Naive thymus-derived CD4-positive, alpha-beta T cell (primary cell): ENCODE results near the gene PTH2. TPM values are rescaled to one million over a fixed set of nuclear protein-coding genes. Genes with fewer than 3 reads are reported as not detected.

ENCODE experiments used
- ATAC-seq: fragments of 150-1000 bp; cut with Tn5 transposase; 2 replicates; pipeline ENCODE4 v1.10.0; 2021; ENCODE audit warnings: mild to moderate bottlenecking, moderate library complexity
- CTCF ChIA-PET: fragments of 350-600 bp; sonication (Branson Sonifier 250); formaldehyde crosslinking; loops from one replicate; lab custom pipeline; 2021; ENCODE audit warnings: antibody characterized with exemption; lab: Charles Lee
- POLR2A ChIA-PET: fragments of 350-600 bp; sonication (Branson Sonifier 250); formaldehyde crosslinking; loops from one replicate; lab custom pipeline; 2021; ENCODE audit warnings: antibody characterized with exemption, inconsistent platforms; lab: Charles Lee
- DNase-seq, 9 donors: peaks; one replicate each; pipeline versions ENCODE4 v3.0.0 to v3.0.0-alpha.2; 2020 to 2022; ENCODE audit warnings: mixed read lengths in 1 of 9
- H3K27ac ChIP-seq: one replicate; pipeline ENCODE4 v1.7.0; 2013; ENCODE audit warnings: mild to moderate bottlenecking, low read depth, low read length, moderate library complexity
- H3K27me3 ChIP-seq, 2 donors: one replicate each; pipeline ENCODE4 v1.7.0; 2013; ENCODE audit warnings: low read length in 2 of 2, mild to moderate bottlenecking in 2 of 2, moderate library complexity in 2 of 2; ENCODE audit not compliant: control insufficient read depth in 2 of 2, insufficient read depth in 2 of 2
- H3K36me3 ChIP-seq, 3 experiments: 1 replicate in 2 of 3; 2 replicates in 1 of 3; pipeline ENCODE4 v1.7.0; 2013; ENCODE audit warnings: low read length in 3 of 3, mild to moderate bottlenecking in 3 of 3, moderate library complexity in 1 of 3; ENCODE audit not compliant: insufficient read depth in 3 of 3, control insufficient read depth in 2 of 3
- H3K4me1 ChIP-seq, 2 donors: one replicate each; pipeline ENCODE4 v1.7.0; 2013; ENCODE audit warnings: low read length in 2 of 2, mild to moderate bottlenecking in 2 of 2, moderate library complexity in 1 of 2; ENCODE audit not compliant: control insufficient read depth in 2 of 2, insufficient read depth in 2 of 2
- H3K4me3 ChIP-seq: 2 replicates; pipeline ENCODE4 v1.7.0; 2013; ENCODE audit warnings: mild to moderate bottlenecking, low read length
- H3K9me3 ChIP-seq, 3 experiments: 1 replicate in 2 of 3; 2 replicates in 1 of 3; pipeline ENCODE4 v1.7.0; 2013; ENCODE audit warnings: low read length in 3 of 3; ENCODE audit not compliant: control insufficient read depth in 2 of 3
- H3K27ac Mint-ChIP-seq, 9 donors: one replicate each; pipeline ENCODE4 v1.8.0; 2020 to 2022; ENCODE audit warnings: mixed read lengths in 9 of 9, mild to moderate bottlenecking in 8 of 9, moderate library complexity in 5 of 9, inconsistent platforms in 2 of 9
- H3K27me3 Mint-ChIP-seq, 5 donors: one replicate each; pipeline ENCODE4 v1.8.0; 2021 to 2022; ENCODE audit warnings: mixed read lengths in 5 of 5, mild to moderate bottlenecking in 1 of 5
- H3K36me3 Mint-ChIP-seq, 5 donors: one replicate each; pipeline ENCODE4 v1.8.0; 2020 to 2022; ENCODE audit warnings: mixed read lengths in 5 of 5, mild to moderate bottlenecking in 3 of 5, inconsistent platforms in 1 of 5
- H3K4me1 Mint-ChIP-seq, 7 donors: one replicate each; pipeline ENCODE4 v1.8.0; 2020 to 2022; ENCODE audit warnings: mixed read lengths in 7 of 7, mild to moderate bottlenecking in 3 of 7, inconsistent platforms in 1 of 7
- H3K4me3 Mint-ChIP-seq, 10 donors: one replicate each; pipeline ENCODE4 v1.8.0; 2020 to 2022; ENCODE audit warnings: mild to moderate bottlenecking in 10 of 10, mixed read lengths in 10 of 10, moderate library complexity in 6 of 10, inconsistent platforms in 2 of 10
- H3K9me3 Mint-ChIP-seq, 11 donors: one replicate each; pipeline ENCODE4 v1.8.0; 2020 to 2022; ENCODE audit warnings: mixed read lengths in 11 of 11, mild to moderate bottlenecking in 4 of 11, inconsistent platforms in 1 of 11, moderate library complexity in 1 of 11
- intact Hi-C, 2 donors: fragments of 100-400 bp; cut with micrococcal nuclease; formaldehyde crosslinking; loops; one replicate each; pipeline ENCODE4 v1.15.1; 2023
- polyA plus RNA-seq, 2 donors: library from polyadenylated mRNA; unstranded; fragments of 300-500 nt; fragmentation: Illumina TruSeq; gene quantifications; one replicate each; pipeline ENCODE4 v1.2.3, GENCODE V29; 2021
- total RNA-seq, 6 experiments: library from RNA in 5 of 6; stranded (reverse) in 5 of 6; gene quantifications; 1 replicate in 5 of 6; 2 replicates in 1 of 6; pipeline ENCODE4 v1.2.3 and lab custom pipeline; 2021 to 2026

The PTH2 gene
- total and polyA plus RNA-seq, 7 experiments from 2014 or later, result not detected

DNA sequence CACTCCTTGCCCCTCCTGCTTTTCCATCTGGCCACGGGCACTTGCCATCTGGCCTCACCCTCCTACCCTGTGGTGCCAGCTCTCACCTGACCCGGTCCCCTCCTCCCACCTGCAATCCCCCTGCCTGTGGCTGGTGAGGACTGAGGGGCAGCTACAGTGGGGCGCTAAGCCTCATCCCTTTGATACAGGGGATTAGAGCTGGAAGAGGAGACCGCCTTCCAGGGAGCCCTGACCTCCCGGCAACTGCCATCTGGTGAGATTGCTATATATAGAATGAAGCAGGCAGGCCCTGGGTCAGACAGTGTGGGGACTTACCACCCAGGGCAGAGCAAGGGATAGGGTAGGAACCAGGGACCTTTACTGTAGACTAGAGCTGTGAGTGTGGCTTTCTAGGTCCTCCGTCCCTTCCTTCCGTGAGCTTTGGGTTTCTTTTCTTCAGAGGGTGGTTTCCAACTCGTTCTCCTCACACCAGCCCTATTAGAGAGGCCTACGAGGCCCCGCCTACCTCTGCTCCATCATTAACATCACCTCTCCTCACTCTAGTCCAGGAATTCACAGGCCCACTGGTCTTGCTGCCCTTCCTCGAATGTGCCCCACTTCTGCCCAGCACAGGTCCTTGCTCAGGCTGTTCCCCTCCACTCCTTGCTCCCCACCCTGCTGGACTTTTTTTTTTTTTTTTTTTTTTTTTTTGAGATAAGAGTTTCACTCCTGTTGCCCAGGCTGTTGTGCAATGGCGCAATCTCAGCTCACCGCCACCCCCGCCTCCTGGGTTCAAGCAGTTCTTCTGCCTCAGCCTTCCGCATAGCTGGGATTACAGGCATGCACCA is 27.4 kb downstream of the PTH2 start:
- intact Hi-C loops, result no loop called here
- no peak overlapping the region for H3K4me3 Mint-ChIP-seq
- POLR2A ChIA-PET, result interaction anchor here (0.7 to 0.8 kb wide), 2 partner anchors 16 to 47 kb away, joined by 3 to 4 read pairs; no protein-coding TSS in a partner anchor

DNA sequence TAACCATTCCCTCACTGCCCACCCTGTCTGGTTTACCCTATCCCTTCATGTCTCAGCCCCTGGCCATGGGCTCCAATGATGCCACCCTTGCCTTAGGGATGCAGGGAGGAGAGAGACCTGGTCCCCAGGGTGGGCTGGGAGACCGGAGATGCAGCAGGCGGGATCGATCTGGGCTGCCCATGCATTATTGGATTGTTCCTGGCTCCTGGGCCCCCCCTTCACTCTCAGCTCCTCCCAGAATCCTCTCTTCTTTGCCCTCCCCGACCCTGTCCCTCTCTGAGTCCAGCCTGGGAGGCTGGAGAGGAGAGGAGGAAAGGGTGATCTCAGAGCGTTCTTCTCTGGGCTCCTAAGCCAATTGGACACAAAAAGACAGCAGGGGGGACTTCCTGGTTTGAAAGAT is 29.4 kb downstream of the PTH2 start:
- Mint-ChIP-seq H3K4me1 (peaks cover 18 to 29% (median 25%) of the 10 kb centered on the region in 7 donors), H3K27ac (no peak overlapping the region), H3K27me3 (peaks cover 0 to 8% (median 3%) of the 10 kb centered on the region in 5 donors), H3K36me3 (no peaks in the 10 kb centered on the region), H3K4me3 (no peak overlapping the region), H3K9me3 (peaks cover 0 to 4% (median 0%) of the 10 kb centered on the region in 11 donors)
- ChIA-PET POLR2A (interaction anchor here (0.6 to 1.6 kb wide), 6 partner anchors 9 to 133 kb away, joined by 3 to 5 read pairs (median 3); no protein-coding TSS in a partner anchor), CTCF (interaction anchor here (0.7 to 3.4 kb wide), 6 partner anchors 18 to 82 kb away, joined by 3 to 28 read pairs (median 5); partner anchors contain the start of genes GFY and SLC17A7)
- Histone ChIP-seq H3K27ac (no peak overlapping the region), H3K27me3 (no peaks in the 10 kb centered on the region), H3K9me3 (no peaks in the 10 kb centered on the region), H3K4me3 (no peak overlapping the region), H3K4me1 (peaks cover 6 to 24% of the 10 kb centered on the region in 2 donors), H3K36me3 (no peaks in the 10 kb centered on the region)
- no peak for ATAC-seq
- DNase-seq, result no peak
- intact Hi-C loops, result loop anchor here in 1 of 2 donors (5.0 kb wide), 1 partner anchor 288 kb away; no protein-coding TSS in a partner anchor

More for the DNA sequence above, 27.4 kb downstream of the PTH2 start:
- no peak overlapping the region for H3K4me3 ChIP-seq
- ATAC-seq (no peak), DNase-seq (no peak)
- Mint-ChIP-seq H3K4me1 (peaks cover 19 to 37% (median 30%) of the 10 kb centered on the region in 7 donors), H3K27ac (no peak overlapping the region), H3K36me3 (no peaks in the 10 kb centered on the region), H3K9me3 (peaks cover 0 to 4% (median 0%) of the 10 kb centered on the region in 11 donors), H3K27me3 (peaks cover 0 to 6% (median 3%) of the 10 kb centered on the region in 5 donors)
- CTCF ChIA-PET, result interaction anchor here (0.7 to 0.8 kb wide), 2 partner anchors 75 to 344 kb away, joined by 3 to 4 read pairs; no protein-coding TSS in a partner anchor
- H3K27ac ChIP-seq, result no peak overlapping the region
- H3K4me1 ChIP-seq, result peaks cover 6 to 27% of the 10 kb centered on the region in 2 donors
- H3K27me3 ChIP-seq, result no peaks in the 10 kb centered on the region
- H3K9me3 ChIP-seq, result no peaks in the 10 kb centered on the region
- no peaks in the 10 kb centered on the region for H3K36me3 ChIP-seq

DNA sequence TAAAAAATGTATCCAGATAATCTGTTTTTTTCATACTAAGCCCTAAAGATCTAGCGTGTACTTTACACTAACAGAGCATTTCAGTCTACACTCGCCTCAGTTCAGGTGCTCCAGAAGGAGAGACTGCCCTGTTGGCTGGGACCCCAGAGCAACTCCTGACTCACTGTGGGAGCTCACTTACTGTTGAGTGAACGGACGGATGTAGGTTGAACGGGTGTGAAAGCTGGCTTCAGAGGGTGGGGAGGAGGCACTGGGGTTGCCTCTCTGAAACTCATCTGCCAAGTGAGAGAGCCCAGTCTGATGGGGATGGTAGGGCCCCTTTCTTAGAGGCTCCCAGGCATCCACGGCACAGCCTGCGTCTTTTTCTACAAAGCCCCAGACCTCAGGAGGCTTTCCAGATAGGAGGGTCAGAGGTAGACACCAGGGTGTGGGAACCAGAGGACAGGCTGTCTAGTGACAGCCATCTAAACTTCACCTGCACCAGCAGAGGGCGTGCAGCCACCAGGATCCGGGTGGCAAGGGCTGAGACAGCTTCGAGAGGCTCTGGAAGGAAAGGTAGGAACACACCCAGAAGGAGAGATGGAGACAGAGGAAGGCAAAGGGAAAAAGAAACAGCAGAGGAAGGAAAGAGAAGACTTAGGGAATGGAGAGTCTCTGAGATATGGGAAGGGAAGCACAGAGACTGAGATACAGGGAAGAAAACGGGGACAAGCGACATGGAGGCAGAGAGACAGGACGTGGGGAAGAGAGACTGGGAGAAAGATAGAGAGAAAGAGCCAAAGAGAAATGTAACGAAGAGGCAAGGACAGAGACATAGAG is 31.5 kb downstream of the PTH2 start:
- peaks cover 6 to 26% (median 10%) of the 10 kb centered on the region in 7 donors for H3K4me1 Mint-ChIP-seq
- peak; percentile 61 to 82 (median 74) for DNase-seq
- intact Hi-C loops, result loop anchor here (1.0 to 5.0 kb wide), 8 partner anchors 30 to 291 kb away; no protein-coding TSS in a partner anchor
- Histone ChIP-seq H3K4me3 (no peak overlapping the region), H3K9me3 (no peaks in the 10 kb centered on the region), H3K36me3 (no peaks in the 10 kb centered on the region), H3K27me3 (no peaks in the 10 kb centered on the region), H3K27ac (no peak overlapping the region), H3K4me1 (peaks cover 7 to 13% of the 10 kb centered on the region in 2 donors)
- peaks cover 0 to 2% (median 0%) of the 10 kb centered on the region in 11 donors for H3K9me3 Mint-ChIP-seq
- peak; percentile 89 for ATAC-seq
- H3K27ac Mint-ChIP-seq, result peak overlapping the region in 6 of 9 donors; percentile 1 to 84 (median 54)
- CTCF ChIA-PET, result interaction anchor here (0.6 to 3.4 kb wide), 20 partner anchors 9 to 287 kb away, joined by 3 to 28 read pairs (median 4); partner anchors contain the start of genes ALDH16A1, FLT3LG, PIH1D1 and SLC17A7
- no peaks in the 10 kb centered on the region for H3K36me3 Mint-ChIP-seq
- peaks cover 0 to 11% (median 3%) of the 10 kb centered on the region in 5 donors for H3K27me3 Mint-ChIP-seq
- POLR2A ChIA-PET, result interaction anchor here (0.6 to 2.0 kb wide), 13 partner anchors 10 to 256 kb away, joined by 3 to 13 read pairs (median 3); partner anchors contain the start of genes CD37 and PIH1D1
- H3K4me3 Mint-ChIP-seq, result peak overlapping the region in 2 of 10 donors; percentile 3 to 51

DNA sequence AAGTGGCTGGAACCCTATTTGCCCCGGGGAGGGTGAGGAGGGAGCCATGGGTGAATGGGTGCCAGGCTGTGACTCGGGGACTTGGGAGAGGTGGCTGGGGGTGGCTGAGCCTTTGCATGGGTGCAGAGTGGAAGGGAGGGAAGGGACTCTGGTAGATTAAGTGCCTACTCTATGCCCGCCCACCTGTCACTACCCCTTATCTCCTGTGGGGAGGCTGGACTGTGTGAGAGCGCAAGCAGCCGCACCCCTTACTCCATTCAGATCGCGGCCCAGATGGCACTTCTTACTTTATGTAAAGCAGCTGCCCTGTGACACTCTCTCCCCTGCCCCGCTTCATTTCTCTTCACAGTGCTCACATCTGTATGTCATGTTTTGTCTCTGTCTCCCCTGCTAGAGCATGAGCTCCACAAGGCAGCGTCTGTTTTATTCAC is 32.3 kb downstream of the PTH2 start:
- no peaks in the 10 kb centered on the region for H3K36me3 ChIP-seq
- ATAC-seq (no peak), DNase-seq (no peak)
- Mint-ChIP-seq H3K27me3 (peaks cover 0 to 11% (median 3%) of the 10 kb centered on the region in 5 donors), H3K4me3 (no peak overlapping the region), H3K9me3 (peaks cover 0 to 2% (median 0%) of the 10 kb centered on the region in 11 donors), H3K27ac (peak overlapping the region in 2 of 9 donors; percentile 55 to 70), H3K36me3 (no peaks in the 10 kb centered on the region), H3K4me1 (peaks cover 6 to 26% (median 10%) of the 10 kb centered on the region in 7 donors)
- intact Hi-C loops, result loop anchor here in 1 of 2 donors (5.0 kb wide), 1 partner anchor 291 kb away; no protein-coding TSS in a partner anchor
- no peaks in the 10 kb centered on the region for H3K9me3 ChIP-seq
- no peak overlapping the region for H3K27ac ChIP-seq
- H3K4me1 ChIP-seq, result peaks cover 7 to 13% of the 10 kb centered on the region in 2 donors
- H3K4me3 ChIP-seq, result no peak overlapping the region
- CTCF ChIA-PET, result interaction anchor here (0.6 to 3.4 kb wide), 14 partner anchors 10 to 285 kb away, joined by 3 to 28 read pairs (median 6); partner anchors contain the start of genes ALDH16A1, FLT3LG, PIH1D1 and SLC17A7
- POLR2A ChIA-PET, result interaction anchor here (0.6 to 2.0 kb wide), 9 partner anchors 29 to 86 kb away, joined by 3 to 13 read pairs (median 3); partner anchors contain the start of genes CD37 and PIH1D1
- no peaks in the 10 kb centered on the region for H3K27me3 ChIP-seq

DNA sequence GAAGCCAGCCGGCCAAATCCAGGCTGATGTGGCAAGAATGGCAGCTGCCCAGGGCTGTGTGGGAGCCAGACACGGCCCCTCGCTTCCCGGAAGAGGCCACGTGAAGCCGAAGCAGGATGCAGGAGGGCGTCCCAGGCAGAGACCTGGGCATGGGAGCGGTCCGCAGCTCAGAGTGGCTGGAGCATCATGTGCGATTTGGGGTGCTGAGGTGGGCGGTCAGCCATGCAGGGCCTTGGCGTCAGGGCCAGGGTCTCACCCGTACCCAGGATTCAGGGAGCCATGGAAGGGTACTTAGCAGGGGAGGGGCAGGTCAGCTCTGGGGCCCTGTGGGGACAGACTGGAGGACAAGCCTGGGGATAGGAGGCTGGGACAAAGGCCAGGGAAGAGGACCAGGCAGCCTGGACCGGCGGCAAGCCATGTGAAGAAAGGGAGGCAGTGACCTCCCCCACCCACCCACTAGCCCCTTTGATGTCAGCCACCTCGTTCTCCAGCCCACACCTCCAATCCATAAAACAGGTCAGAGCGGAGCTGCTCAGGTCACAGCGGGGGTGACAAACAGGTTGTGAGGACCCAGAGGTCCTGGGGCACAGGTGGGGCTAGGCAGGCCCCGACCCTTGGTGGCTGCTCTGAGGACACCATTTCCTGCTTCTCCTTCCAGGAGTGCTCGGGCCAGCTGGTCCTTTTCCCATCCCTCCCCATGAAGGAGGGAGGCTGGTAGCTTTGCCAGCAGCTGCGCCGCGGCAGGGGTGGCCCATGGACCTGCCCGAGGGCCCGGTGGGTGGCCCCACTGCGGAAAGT is 32.9 kb downstream of the PTH2 start:
- ATAC-seq (no peak), DNase-seq (no peak)
- ChIA-PET CTCF (interaction anchor here (0.6 to 3.1 kb wide), 10 partner anchors 10 to 504 kb away, joined by 3 to 28 read pairs (median 5); partner anchors contain the start of genes ALDH16A1, FLT3LG and PIH1D1), POLR2A (interaction anchor here (1.0 to 2.0 kb wide), 3 partner anchors 30 to 81 kb away, joined by 3 to 13 read pairs (median 3); partner anchors contain the start of gene PIH1D1)
- no peak overlapping the region for H3K4me3 ChIP-seq
- H3K27ac ChIP-seq, result no peak overlapping the region
- peaks cover 0 to 2% (median 0%) of the 10 kb centered on the region in 11 donors for H3K9me3 Mint-ChIP-seq
- H3K4me1 Mint-ChIP-seq, result peaks cover 6 to 26% (median 10%) of the 10 kb centered on the region in 7 donors
- no peaks in the 10 kb centered on the region for H3K9me3 ChIP-seq
- no peaks in the 10 kb centered on the region for H3K36me3 Mint-ChIP-seq
- intact Hi-C loops, result loop anchor here in 1 of 2 donors (5.0 kb wide), 1 partner anchor 292 kb away; no protein-coding TSS in a partner anchor
- no peak overlapping the region for H3K4me3 Mint-ChIP-seq
- H3K36me3 ChIP-seq, result no peaks in the 10 kb centered on the region
- peak overlapping the region in 1 of 9 donors; percentile 53 for H3K27ac Mint-ChIP-seq
- peaks cover 0 to 11% (median 3%) of the 10 kb centered on the region in 5 donors for H3K27me3 Mint-ChIP-seq
- H3K27me3 ChIP-seq, result no peaks in the 10 kb centered on the region
- H3K4me1 ChIP-seq, result peaks cover 7 to 13% of the 10 kb centered on the region in 2 donors
